Measurements from ENCODE around the gene ZBTB8B.

ZBTB8B gene

DNA sequence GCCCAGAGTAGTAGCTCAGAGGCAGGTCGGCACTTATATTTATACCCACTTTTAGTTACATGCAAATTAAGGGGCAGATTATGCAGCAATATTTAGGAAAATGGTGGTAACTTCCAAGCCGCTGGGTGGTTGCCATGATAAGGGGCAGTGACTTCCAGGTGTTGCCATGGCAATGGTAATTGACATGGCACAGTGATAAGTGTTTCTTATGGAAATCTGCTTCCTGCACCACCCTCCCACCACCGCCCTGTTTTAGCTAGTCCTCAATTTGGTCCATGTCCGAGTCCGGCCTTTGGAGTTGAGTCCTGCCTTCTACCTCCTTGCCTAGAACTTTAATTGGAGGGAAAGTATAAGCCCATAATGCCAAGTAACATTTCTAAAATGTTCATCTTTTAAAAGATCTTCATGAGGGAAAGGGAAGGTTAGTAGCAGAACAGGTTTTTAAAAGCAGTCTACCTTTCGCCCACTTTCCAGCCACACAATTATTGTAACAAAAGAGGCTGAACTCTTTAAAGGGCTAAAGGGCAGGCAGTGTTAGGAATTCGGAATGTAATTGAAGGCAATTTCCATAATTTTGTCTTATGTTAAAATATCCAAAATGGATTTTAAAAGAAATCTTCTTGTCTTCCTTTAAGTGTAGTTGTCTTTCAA is 21.7 kb downstream of the ZBTB8B start:
- no peak for DNase-seq (ENCODE audit: extremely low read depth, low read depth)
- TF ChIP-seq, protein P1, sequence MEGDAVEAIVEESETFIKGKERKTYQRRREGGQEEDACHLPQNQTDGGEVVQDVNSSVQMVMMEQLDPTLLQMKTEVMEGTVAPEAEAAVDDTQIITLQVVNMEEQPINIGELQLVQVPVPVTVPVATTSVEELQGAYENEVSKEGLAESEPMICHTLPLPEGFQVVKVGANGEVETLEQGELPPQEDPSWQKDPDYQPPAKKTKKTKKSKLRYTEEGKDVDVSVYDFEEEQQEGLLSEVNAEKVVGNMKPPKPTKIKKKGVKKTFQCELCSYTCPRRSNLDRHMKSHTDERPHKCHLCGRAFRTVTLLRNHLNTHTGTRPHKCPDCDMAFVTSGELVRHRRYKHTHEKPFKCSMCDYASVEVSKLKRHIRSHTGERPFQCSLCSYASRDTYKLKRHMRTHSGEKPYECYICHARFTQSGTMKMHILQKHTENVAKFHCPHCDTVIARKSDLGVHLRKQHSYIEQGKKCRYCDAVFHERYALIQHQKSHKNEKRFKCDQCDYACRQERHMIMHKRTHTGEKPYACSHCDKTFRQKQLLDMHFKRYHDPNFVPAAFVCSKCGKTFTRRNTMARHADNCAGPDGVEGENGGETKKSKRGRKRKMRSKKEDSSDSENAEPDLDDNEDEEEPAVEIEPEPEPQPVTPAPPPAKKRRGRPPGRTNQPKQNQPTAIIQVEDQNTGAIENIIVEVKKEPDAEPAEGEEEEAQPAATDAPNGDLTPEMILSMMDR (IDR thresholded peaks at IDR 0.05; ENCODE audit: low read depth, low read length, missing control alignments) = no peak
- no peak overlapping the region for H3K4me3 ChIP-seq (replicated peaks; ENCODE audit: low read depth, low read length)

DNA sequence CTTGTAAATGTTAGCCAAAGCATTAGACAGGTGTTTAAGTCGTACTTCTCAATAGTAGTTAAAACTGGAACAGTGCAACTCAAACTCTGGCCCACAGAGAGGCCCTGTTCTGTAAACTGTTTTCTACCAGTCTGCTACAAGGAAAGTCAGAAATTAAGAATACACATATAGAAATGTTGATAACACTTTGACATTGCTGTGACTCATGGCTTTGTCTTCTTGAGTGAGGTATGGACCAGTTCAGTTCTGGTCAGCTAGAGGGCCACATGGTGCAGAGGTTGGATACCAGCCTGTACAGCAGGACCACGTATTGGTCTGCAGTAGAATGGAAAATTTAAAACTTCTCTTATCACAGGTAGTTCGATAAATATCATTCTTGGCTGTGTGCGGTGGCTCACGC is 22.3 kb downstream of the ZBTB8B start:
- H3K4me3 ChIP-seq (replicated peaks; ENCODE audit: low read depth, low read length) = no peak overlapping the region
- TF ChIP-seq, protein P1 (IDR thresholded peaks at IDR 0.05; ENCODE audit: low read depth, low read length, missing control alignments) = no peak
- DNase-seq (ENCODE audit: extremely low read depth, low read depth) = no peak

DNA sequence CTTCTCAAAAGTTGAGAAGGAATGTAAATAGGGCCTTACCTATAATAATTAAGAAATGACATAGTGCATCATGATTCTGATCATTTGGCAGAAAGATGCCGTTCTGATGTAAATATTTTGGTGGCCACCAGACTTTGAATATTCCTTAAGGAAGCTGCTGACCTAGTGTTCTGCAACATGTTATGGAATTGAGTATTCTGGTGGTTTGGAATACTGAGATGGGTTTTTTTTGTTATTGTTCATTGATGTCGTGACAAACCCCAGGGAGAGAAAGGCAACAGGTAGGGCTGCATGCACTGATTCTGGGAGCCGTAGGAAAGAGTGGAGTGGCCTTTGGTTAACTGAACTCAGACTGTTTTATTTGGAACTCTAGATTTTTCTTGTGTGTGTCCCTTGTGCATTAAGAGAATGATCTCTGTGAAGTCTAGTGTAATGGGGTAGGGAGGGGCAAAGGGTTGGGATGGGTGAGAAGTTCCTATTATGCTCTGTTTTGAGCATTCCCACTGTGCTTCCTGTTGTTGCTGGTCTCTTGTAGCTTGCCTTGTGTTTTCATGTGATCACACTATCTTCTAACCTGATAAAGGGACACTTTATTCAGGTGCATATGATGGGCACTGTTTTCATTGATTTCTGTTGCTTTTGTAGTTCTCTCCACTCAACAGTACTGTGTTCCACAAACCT is 25.0 kb downstream of the ZBTB8B start:
- DNase-seq (ENCODE audit: extremely low read depth, low read depth) = no peak
- TF ChIP-seq, protein P1 (IDR thresholded peaks at IDR 0.05; ENCODE audit: low read depth, low read length, missing control alignments) = no peak
- no peak overlapping the region for H3K4me3 ChIP-seq (replicated peaks; ENCODE audit: low read depth, low read length)

DNA sequence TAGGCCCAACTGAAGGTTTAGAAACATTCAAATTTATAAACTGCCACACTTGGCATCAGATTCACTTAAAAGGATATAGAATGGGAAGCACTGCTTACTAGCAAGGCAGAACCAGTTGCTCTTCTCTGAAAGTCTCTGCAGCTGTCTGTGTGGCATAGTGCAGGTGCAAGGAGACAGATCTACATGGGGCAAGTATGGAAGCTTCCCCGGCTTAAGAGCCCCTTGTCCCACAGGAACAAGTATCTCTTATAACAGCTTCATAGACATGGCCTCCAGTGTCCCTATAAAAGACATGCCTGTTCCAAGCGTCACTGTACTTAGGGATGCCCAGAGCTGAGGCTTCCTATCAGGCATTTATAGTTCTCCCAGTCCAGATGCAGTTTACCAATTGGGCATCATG is 26.5 kb downstream of the ZBTB8B start:
- TF ChIP-seq, protein P1 (IDR thresholded peaks at IDR 0.05; ENCODE audit: low read depth, low read length, missing control alignments) = no peak
- no peak for DNase-seq (ENCODE audit: extremely low read depth, low read depth)
- H3K4me3 ChIP-seq (replicated peaks; ENCODE audit: low read depth, low read length) = no peak overlapping the region

DNA sequence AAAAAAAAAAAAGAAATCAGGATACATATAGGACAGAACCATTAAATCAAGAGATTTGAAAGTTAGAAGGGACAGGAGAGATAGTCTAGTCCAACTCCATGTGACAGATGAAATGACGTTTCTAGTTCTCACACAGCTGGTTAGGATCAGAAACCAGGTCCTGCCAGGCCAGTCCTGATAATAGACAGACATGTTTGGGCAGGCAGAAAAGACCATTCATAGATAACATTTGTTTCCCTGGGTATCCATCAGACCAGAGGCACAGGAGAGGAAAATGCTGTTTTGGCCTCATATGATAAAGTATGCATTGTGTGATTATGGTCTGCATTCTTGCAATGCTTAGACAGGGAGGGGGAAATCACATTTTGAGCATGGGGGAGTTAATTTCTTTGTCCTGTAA is 29.3 kb downstream of the ZBTB8B start:
- no peak overlapping the region for H3K4me3 ChIP-seq (replicated peaks; ENCODE audit: low read depth, low read length)
- no peak for DNase-seq (ENCODE audit: extremely low read depth, low read depth)
- TF ChIP-seq, protein P1 (IDR thresholded peaks at IDR 0.05; ENCODE audit: low read depth, low read length, missing control alignments) = no peak

DNA sequence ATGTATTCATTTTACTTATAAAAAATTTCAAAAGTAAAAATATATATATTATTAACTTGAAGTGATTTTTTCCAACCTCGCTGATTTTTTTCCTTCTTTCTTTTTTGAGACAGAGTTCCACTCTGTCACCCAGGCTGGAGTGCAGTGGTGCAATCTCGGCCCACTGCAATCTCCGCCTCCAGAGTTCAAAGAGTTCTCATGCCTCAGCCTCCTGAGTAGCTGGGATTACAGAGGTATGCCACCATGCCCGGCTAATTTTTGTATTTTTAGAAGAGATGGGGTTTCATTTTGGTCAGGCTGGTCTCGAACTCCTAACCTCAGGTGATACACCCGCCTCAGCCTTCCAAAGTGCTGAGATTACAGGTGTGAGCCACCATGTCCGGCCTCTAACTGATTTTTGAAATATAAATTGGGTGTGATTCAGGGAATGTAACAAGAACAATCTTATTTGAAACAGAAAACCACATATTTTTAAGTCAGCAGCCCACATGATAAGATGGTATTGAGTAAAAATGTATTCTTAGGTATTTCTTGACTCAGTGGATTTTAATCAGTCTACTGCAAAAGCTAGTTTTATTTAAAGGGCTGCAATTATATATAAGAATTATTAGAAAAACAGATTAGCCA is 30.0 kb downstream of the ZBTB8B start:
- no peak for DNase-seq (ENCODE audit: extremely low read depth, low read depth)
- H3K4me3 ChIP-seq (replicated peaks; ENCODE audit: low read depth, low read length) = no peak overlapping the region
- TF ChIP-seq, protein P1 (IDR thresholded peaks at IDR 0.05; ENCODE audit: low read depth, low read length, missing control alignments) = no peak
